Peyer's patch (tissue), 4 donors: ENCODE measurements around the gene MYO1H.

Experiments used
- CTCF ChIP-seq, 6 experiments: fragments of 450-650 bp in 4 of 6; fragments of 200-600 bp in 2 of 6; sonication (generic) in 1 of 6; IDR thresholded peaks; one replicate each; pipeline ENCODE4 v1.5.1; 2017 to 2019; ENCODE audit warnings: antibody characterized with exemption in 6 of 6, mild to moderate bottlenecking in 3 of 6, moderate library complexity in 1 of 6
- POLR2A ChIP-seq, 2 donors: fragments of 450-650 bp; IDR thresholded peaks; one replicate each; pipeline ENCODE4 v1.5.1; 2017; ENCODE audit warnings: antibody characterized with exemption in 2 of 2, mild to moderate bottlenecking in 2 of 2, moderate library complexity in 2 of 2

- TF ChIP-seq POLR2A (IDR thresholded peaks at IDR 0.05), result no peak
- no peak for TF ChIP-seq CTCF (IDR thresholded peaks at IDR 0.05)
Measured at GRCh38 chr12:109493090-109493489, 145.4 kb downstream of the MYO1H start.
